HG03558 (cell line): Measurements from ENCODE around the gene TUBA3E.
"Not testable (repeated sequence)": the region's sequence is repeated elsewhere in the genome, so short reads cannot be mapped to it uniquely, and the experiment has no call there.

ENCODE experiments used
- ATAC-seq: cut with Tn5 transposase; IDR thresholded peaks from one replicate; pipeline ENCODE4 v1.9.1; 2021; ENCODE audit warnings: moderate number of reproducible peaks; ENCODE audit not compliant: unreplicated experiment; ENCODE audit errors: extremely low read depth

The TUBA3E gene

DNA sequence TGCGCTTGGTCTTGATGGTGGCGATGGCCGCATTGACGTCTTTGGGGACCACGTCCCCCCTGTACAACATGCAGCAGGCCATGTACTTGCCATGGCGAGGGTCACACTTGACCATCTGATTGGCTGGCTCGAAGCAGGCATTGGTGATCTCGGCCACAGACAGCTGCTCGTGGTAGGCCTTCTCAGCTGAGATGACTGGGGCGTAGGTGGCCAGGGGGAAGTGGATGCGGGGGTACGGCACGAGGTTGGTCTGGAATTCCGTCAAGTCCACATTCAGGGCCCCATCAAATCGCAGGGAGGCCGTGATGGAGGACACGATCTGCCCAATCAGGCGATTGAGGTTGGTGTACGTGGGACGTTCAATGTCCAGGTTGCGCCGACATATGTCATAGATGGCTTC is 4.4 kb downstream of the TUBA3E start:
- not testable (repeated sequence) for ATAC-seq

DNA sequence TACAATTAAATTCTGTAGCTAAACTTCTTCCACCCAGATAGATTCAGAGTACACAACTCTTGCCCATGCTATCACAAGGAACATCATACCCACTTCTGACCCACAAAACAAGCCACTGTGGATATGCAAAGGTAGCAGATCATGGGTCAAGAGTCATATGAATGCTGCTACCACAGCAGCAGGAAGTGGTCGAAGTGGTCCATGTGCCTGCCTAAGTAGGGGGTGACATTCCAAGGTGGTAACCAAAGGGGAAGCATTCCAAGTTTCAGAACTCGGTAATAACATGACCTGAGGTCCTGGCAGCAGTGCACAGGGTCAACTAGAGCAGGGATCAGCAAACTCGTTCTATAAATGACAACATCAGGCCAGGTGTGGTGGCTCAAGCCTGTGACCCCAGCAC is 5.8 kb downstream of the TUBA3E start:
- not testable (repeated sequence) for ATAC-seq

DNA sequence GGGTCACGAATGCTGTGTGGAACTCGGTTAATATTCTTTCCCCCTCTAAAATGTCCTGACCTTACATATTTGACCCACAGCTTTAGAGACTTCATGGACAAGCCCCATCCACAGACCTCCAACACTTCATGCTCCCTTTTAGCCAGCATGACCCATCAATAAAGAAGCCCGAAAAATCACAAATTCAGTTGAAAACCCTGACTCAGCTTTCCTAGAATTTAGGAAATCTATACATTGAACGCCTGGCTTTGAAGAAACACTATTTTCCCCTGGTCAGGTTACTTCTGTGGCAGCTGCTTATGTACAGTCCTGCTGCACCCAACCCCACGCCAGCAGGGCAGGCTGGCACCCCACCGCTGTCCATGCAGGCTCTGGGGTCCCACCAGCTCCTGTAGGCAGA is 6.9 kb downstream of the TUBA3E start:
- ATAC-seq: not testable (repeated sequence)

DNA sequence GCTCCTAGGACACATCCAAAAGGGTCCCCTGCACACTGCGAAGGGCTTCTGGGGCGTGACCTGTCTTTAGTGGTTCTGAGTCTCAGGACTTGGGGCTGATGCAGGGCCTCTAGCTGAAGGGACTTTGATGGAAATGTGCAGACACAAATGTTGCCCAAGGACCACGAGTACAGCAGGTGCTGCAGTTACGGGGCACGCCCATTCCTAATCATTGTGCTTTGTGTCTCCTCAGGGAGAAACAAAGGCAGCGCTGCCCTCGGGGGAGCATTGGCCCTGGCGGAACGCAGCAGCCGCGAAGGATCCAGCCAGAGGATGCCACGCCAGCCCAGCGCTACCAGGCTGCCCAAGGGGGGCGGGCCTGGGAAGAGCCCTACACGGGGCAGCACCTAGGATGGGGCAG is 8.0 kb downstream of the TUBA3E start:
- ATAC-seq: no peak

DNA sequence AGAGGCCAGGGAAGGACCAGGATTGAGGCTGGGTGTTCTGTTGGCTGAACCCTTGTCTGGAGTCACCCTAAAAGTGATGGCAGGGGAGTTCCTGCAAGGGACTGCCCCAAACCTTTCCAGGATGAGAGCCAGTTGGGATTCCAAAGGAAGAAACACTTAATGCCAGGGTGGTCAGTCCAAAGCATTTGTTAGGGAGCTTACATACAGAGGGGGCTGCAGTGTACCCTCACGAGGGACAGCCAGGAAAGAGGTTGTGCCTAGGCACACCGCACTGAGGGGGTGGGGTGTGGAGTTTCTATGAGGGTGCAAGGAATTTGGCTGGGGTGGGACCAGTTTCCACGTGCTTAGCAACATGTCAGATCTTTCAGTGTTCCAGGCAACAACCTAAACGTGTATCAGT is 9.3 kb downstream of the TUBA3E start:
- not testable (repeated sequence) for ATAC-seq

DNA sequence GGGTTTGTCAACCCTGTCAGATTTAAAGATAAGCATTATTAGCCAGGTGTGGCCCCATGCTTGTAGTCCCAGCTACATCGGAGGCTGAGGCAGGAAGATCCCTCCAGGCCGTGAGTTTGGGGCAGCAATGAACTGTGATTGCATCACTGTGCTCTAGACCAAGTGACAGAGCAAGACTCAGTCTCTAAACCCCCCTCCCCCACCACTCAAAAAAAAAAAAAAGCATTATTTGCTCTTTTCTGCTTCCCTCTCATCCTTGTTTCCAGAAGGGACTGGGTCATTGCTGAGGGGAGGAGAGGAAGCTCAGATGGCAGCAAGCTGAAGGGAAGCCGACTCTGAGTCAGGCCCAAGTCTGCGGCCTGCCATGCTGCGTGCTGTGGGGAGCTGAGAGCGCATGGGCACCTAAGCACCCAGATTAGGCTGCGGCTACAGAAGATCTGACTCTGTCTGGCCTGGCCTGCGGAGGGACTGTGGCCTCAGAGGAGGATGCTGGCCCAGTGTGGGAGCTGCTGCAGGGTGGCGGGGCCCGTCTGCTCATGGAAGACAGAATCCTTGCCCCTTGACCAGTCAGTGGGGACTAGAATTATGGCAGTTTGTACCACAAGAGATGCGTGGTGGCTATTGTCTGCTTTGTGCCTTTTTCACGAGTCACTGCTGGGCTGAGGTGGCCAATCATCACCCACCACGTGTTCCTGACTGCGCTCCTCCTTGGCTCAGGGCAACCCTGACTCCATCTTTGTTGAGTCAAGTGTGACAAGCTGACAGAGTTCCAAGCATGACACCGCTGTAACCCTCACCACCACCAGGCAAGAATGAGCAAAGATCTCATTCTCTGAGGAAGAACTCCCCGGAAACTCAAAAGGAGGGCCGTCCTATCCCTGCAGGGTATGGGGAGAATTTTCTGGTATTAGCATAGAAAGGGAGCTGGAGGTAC is 10.1 kb downstream of the TUBA3E start:
- ATAC-seq: not testable (repeated sequence)

DNA sequence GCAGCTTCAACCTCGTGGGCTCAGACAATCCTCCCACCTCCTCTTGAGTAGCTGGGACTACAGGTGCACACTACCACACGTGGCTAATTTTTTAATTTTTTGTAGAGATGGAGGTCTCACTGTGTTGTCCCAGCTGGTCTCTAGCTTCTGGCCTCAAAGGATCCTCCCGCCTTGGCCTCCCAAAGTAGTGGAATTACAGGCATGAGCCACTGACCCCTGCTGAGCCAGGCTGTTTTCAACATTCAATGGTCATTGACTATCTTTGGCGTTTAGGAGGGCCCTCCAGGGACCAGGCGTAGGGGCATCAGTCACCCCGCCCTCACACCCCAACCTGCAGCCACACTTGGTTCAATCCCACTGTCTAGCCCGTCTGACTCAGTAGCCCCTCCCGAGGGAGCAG is 11.0 kb downstream of the TUBA3E start:
- no peak for ATAC-seq

DNA sequence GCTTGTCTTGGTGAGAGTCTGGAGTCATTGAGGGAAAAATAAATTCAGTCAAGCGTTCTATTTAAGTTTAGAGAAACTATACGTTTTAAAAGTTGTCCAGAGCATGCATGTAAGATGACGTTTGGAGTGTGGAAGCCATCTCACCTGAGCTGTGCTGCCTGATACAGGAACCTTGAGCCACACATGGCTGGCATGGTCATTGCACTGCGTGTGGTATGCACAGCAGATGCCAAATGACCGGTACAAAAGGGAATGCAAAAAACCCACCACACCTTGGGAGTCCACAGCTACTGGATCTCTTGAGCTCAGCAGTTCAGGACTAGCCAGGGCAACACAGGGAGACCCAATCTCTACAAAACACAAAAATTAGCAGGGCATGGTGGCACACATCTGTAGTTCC is 11.8 kb downstream of the TUBA3E start:
- ATAC-seq: no peak

DNA sequence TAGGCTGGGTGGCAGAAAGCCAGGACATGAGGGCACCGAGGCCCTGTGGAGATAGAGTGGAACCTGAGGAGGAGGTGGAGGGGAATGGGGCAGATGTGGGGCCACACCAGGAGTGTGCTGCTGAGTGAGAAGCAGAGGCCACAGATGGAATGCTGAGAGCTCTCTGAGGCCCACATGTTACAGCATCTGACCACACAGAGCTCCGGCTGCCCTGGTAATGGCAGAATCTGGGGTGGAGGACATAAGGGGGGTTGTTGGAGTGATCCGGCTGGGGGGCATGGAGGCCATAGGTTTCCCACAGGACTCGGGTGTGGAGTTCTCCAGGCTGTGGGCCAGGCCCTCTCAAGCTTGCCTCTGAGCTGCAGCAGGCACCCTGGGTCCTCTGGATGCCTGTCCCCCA is 12.3 kb downstream of the TUBA3E start:
- no peak for ATAC-seq

DNA sequence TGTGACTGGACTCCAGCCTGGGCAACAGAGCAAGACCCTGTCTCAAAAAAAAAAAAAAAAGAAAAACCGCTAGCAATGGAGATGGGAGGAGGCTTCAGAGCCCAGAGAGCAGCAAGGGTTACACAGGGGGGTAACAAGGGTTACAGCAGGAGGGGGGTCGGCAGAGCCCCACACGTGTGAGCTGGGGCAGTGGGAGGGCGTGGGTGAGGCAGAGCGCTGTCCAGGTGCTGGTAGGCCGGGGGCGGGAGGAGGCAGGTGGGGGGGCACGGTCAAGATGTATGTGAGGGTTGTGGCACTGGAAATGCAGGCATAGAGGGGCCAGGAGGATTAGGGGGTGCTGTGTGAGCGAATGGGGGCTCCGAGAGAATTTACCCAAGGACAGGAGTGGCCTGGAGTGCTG is 12.8 kb downstream of the TUBA3E start:
- no peak for ATAC-seq

DNA sequence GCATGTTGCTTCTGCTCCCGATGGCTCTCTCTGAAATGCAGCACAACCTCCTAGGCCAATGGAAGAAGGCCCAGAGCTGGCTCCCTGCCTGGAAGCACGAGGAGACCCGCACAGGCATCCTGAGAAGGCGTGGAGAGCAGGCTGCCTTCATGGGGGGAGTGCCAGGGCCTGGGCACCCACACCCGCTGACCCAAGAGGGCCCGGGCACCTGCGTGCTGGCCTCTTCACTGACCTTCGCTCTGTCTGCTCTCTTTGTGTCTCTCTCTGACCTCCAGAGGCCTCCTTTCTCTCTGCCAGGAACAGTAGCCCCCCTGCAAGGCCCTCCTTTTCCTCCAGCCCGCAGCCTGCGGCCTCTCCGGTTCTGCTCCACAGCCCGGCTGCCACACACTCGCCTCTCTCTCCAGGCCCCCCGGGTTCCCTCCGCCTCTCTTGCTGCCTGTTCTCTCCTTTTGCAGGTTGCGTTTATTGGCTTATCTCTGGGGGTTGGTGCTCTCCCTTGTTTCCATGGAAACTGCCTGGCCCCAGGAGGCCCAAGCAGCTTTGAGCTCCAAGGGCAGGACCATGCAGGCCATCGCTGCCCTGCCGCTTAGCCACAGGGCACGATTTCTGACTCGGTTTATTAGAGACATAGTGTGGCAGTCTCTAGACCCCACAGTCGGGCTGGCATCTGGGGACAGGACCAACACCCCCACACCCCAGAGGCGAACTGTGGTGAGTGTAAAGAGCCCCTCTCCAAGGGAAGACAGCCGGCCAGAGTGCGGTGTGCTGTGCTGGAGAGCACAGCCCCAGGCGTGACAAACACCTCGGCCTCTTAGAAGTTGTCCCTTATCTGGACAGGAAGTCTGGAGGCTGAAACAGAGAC is 14.5 kb downstream of the TUBA3E start:
- ATAC-seq: no peak

DNA sequence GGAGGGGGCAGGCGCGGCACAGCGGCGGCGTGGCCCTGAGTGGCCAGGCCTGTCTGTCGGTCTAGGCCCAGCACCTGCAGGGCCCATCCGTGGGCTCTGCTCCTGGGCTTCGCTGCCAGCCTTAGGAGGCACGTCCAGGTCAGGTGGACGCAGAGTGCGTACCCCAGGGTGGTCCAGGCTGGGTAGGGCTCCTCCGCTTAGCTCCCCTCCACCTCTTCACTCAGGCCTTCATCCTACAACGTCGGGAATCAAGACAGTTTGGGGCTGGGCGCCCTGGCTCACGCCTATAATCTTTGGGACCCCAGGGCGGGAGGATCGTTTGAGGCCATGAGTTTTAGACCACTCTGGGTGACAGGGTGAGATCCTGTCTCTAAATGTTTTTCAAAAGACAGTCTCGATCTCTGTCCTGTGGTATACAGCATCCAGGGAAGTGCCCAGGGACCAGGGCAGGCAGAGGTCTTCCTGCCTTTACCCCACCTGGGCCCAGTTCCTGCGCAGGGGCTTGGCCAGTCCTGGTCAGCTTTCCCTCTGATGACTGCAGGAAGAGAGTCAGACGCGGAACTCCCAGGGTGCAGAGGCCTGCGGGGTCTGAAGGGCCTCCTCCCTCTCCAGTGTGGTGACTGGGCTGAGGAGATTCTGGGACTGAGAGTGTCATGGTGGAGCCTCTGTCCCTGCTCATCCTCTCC is 15.3 kb downstream of the TUBA3E start:
- ATAC-seq: not testable (repeated sequence)

DNA sequence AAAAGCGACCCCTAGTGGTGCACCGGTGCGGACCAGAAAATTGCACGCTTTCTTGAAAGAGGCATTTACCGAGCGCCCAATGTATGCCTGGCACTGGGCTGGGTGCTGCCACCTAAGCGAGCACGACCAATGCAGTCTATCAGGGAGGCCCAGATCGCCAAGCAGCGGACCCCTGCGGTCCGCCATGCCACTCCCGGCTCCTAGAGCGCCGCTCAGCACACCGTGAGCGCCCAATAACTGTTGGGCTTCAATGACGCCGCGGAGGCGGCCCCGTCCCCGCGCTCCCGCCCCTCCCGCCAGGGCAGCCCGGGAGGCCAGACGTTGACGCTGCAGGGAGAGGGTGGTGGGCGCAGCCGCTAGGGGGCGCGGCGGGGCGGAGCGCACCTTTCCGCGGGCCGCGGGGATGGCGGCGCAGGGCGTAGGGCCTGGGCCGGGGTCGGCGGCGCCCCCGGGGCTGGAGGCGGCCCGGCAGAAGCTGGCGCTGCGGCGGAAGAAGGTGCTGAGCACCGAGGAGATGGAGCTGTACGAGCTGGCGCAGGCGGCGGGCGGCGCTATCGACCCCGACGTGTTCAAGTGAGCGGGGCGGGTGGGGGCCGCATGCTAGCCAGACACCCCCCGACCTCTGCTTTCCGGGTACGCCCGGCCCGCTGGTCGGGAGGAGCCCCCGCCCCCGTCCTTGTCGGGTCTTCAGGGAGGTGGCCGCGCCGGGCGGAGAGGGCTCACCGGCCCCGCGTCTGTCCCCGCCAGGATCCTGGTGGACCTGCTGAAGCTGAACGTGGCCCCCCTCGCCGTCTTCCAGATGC is 16.2 kb downstream of the TUBA3E start, which contains the start of gene MZT2B:
Gene MZT2B (plus strand): TSS at position 383 of the 803 bp plus-strand sequence. CDS start 21 bp downstream, at position 404.
- peak; percentile 76 for ATAC-seq

DNA sequence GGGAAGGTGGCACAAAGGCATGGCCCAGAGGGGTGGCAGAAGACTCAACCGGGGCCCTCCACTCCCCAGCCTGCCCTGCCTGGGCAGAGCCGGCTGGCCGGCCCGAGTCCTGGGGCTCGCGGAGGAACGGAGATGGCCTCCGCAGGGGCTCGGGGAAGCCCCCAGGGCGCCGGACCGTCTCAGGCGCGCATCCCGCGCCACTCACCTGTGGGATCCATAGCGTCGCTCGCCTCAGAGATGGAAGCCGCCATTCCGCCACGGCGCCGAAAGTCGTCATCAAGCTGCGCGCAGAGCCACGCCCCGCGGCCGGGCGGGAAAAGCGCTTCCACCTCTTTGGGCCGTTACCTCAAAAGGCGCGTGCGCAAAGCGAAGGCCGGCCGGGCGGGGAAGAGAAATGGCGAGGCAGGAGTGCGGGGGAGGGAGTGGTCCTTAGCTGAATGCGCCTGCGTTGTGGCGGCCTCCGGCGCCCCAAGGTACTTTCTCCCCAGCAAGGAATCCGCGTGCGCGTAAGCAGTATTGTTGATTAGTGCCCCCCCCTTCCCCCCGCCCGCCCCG is 16.8 kb downstream of the TUBA3E start, which contains the start of gene SMPD4:
Gene SMPD4 (minus strand): TSS at position 278 of the 555 bp plus-strand sequence. CDS start 5,010 bp downstream, outside the sequence.
- peak; percentile 31 for ATAC-seq

DNA sequence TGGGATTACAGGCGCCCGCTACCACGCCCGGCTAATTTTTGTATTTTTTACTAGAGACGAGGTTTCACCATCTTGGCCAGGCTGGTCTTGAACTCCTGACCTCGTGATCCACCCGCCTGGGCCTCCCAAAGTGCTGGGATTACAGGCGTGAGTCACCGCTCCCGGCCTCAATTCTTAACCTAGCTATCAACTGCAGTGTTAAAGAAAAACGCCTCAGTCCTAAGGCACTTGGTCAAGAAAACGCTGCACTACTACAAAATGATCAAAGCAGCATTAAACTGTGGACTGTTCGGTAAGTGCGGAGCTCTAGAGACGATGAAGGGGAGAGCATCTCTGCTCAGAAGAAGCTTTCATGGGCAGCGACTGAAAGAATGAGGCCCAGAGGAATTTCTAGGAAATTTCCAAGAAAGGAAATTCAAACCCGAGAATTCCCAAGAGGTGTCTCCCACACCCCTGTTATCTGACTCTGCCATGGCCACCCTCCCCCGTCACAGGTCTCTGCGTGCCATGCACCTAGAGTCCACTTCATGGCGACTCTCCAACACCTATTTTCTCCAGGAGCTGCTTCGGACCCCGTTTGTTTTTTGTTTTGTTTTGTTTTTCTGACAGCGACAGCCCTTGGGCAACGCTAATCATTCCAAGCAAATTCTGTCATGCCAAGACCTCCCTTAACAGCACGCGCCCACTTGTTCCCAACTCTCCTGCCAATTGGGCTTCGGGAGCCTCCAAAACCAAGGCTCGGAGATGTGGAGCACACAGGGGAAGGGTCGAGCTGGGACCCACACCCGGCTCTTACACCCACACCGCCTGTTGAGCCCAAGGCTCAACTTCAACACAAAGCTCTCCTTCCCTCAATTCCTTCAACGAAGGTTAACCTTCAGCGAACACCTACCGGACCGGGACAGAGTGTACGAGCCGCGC is 17.6 kb downstream of the TUBA3E start:
- ATAC-seq: not testable (repeated sequence)

DNA sequence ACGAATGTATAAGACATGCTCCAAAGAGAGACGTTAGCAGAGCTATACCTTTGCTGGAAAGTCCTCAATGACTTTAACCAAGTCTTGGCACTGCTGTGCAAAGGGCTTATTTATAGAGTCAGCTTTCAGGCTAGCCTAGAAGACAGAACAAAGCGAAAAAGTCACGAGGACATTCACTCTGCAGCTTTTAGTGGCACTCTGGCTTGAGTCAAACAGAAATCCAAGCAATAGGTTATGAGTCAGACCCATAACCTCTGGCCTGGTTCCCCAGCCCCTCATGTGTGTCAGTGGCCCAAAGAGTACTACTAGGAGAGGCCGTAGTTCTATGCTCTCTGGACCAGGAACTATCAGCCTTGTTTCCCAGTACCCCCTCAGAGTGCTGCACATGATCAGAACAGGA is 23.4 kb downstream of the TUBA3E start:
- ATAC-seq: peak; percentile 43

DNA sequence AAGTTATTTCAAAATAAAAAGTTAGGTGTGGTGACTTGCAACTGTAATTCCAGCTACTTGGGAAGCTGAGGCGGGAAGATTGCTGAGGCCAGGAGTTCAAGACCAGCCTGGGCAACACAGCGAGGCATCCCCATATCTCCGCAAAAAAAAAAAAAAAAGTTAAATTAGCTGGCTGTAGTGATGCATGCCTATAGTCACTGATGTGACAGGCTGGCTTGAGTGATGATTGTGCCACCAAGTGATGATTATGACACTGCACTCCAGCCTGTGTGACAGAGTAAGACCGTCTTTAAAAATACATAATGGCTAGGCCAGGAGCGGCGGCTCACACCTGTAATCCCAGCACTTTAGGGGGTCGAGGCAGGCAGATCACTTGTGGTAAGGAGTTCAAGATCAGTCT is 28.3 kb downstream of the TUBA3E start:
- ATAC-seq: no peak

DNA sequence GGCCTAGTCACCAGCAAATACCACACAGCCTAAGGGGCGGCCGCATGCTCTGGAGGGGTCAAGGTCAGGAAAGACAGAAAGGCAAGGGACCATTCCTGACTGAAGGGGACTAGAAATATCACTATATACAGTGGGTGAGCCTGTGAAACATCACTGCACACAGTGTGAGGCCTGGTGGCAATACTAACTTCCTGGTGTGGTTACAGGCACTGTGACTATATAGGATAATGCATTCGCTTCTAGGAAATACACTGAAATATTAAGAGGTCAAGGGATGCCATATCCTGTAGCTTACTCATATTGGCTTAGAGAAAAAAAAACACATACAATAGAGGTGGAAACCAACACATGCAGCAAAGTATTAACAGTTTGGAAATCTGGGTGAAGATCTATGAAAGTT is 29.1 kb downstream of the TUBA3E start:
- ATAC-seq: not testable (repeated sequence)
